ENCODE data around the gene PRAMEF5.
"Not testable (repeated sequence)": the region's sequence is repeated elsewhere in the genome, so short reads cannot be mapped to it uniquely, and the experiment has no call there.

PRAMEF5 gene

DNA sequence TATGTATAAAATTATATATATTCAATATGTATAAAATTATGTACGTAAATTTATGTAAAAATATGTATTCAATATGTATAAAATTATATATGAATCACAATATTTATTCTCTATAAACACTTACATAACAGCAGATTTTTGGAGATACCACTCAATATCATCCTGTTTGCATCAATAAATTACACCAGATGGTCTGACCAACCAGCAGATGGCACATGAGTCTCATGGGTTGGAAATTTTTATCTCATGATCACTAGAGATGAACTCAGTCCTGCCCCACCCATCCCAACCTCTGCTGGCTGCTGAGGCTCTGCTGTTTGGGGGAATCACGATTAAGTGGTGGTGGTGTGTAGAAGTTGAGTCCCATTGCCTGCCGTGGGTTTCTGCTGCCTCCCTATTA lies 25.6 kb downstream of the PRAMEF5 start:
- DNase-seq, result not testable (repeated sequence)

DNA sequence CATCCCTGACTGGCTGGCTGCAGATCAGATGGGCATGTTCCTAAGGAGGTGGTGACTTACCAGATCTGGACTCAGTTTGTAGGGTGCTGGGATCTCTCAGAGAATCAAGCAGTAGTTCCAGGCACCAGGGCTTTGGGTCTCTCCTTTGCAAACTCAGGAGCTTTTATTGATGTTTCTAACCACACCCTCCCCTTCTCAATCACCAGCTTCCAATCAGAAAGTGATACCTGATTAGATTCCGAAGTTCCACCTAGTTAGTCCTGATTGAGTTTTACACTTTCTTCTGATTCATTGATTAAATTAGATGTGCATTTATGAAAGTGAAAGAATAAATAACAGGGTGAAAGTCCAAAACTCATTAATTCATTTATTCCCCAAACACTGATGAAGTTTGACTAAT lies 31.0 kb downstream of the PRAMEF5 start, which contains the start of gene PRAMEF8:
Gene PRAMEF8 (minus strand): TSS at position 101 of the 400 bp plus-strand sequence. CDS start 1,046 bp downstream, outside the sequence.
- DNase-seq, result not testable (repeated sequence)

DNA sequence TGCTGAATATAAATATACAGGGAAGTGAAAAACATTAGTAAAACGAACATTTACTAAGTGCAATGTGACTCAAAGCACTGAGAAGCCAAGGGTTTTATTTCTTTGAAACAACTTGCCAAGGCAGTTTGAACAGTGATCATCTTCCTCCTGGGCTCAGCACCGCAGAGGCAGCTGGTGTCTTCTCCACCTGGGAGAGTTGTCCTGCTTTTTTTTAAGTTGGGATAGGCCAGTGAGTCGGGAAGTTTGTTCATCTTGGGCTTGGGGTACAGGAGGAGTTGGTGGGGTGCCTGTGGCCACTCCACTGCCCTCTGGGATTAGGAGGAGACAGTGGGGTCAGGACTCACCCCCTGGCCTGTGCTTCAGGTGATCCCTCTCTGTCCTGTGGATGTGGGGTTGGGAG lies 35.0 kb downstream of the PRAMEF5 start:
- DNase-seq, result not testable (repeated sequence)

DNA sequence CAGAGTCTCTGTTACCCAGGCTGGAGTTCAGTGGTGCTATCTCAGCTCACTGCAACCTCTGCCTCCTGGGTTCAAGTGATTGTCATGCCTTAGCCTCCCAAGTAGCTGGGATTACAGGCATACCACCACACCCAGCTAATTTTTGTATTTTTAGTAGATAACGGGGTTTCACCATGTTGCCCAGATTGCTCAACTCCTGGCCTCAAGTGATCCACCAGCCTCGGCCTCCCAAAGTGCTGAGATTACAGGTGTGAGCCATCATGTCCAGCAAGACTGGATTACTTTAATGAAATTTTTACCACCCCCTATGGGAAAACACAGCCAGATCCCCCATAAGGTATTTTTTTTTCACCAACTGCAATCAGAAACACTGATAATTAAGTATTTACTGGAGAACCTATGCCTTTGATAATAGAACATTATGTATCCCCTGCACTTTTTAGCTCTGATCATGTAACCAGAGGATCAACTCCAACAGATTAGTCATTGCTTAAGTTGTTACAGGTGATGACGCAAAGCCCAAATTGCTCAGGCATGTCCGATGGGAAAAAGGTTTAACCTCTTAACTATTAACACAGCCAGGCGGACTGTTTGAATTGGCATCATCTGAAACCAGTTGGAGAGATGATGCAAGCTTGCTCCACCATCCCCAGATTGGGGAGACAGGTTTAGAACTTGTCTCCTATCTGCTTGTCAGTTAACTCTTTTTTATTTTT lies 43.4 kb downstream of the PRAMEF5 start:
- not testable (repeated sequence) for DNase-seq

DNA sequence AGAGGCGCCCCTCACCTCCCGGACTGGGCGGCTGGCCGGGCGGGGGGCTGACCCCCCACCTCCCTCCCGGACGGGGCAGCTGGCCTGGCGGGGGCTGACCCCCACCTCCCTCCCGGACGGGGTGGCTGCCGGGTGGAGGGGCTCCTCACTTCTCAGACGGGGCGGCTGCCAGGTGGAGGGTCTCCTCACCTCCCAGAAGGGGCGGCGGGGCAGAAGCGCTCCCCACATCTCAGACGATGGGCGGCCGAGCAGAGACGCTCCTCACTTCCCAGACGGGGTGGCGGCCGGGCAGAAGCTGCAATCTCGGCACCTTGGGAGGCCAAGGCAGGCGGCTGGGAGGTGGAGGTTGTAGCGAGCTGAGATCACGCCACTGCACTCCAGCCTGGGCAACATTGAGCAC lies 44.7 kb downstream of the PRAMEF5 start:
- DNase-seq, result not testable (repeated sequence)

DNA sequence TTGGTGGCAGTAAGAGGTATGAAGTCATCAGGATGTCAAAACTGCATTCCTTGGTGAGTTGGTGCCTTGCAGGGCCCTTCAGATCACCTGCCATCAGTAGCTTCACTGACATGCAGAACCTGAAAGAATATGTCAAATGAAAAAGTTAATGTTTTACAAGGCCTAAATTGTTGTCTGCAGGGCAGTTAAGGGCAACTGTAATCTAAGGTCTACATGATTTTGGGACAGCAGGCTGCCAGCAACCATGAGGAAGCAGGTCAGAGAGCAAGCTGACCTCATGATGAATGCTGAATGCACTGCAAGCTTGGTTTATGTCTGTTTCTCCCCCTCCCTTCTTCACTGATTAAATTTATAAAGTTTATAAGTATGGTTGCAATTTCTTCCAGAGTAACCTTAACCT lies 48.2 kb downstream of the PRAMEF5 start:
- not testable (repeated sequence) for DNase-seq

DNA sequence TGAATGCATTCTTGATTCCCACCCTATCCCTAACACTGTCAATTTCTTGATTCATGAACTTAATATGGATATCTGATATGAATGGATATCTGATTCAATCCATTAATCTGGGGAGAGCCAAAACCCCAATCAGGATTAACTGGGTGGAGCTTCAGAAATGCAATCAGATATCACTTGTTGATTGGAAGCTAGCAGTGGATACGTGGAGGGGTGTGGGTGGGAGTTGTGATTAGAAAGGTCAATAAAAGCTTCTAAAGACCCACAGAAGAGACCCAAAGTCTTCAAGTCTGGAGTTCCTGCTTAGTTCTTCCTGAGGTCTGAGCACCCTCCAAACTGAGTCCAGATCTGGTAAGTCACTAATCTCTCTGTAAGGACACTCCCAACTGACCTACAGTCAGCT lies 49.2 kb downstream of the PRAMEF5 start, which contains the start of gene PRAMEF33:
Gene PRAMEF33 (plus strand): TSS at position 301 of the 400 bp plus-strand sequence. CDS start 2,416 bp downstream, outside the sequence.
- not testable (repeated sequence) for DNase-seq

Data from cortex of kidney (tissue), 1 donor.